NCI-H82 (cell line): Measurements from ENCODE around the gene PTGR1.
"Not testable (repeated sequence)": the region's sequence is repeated elsewhere in the genome, so short reads cannot be mapped to it uniquely, and the experiment has no call there.

Source experiments
- DNase-seq: peaks from one replicate; lab custom pipeline; 2025; lab: John Stamatoyannopoulos, UW

PTGR1 gene

DNA sequence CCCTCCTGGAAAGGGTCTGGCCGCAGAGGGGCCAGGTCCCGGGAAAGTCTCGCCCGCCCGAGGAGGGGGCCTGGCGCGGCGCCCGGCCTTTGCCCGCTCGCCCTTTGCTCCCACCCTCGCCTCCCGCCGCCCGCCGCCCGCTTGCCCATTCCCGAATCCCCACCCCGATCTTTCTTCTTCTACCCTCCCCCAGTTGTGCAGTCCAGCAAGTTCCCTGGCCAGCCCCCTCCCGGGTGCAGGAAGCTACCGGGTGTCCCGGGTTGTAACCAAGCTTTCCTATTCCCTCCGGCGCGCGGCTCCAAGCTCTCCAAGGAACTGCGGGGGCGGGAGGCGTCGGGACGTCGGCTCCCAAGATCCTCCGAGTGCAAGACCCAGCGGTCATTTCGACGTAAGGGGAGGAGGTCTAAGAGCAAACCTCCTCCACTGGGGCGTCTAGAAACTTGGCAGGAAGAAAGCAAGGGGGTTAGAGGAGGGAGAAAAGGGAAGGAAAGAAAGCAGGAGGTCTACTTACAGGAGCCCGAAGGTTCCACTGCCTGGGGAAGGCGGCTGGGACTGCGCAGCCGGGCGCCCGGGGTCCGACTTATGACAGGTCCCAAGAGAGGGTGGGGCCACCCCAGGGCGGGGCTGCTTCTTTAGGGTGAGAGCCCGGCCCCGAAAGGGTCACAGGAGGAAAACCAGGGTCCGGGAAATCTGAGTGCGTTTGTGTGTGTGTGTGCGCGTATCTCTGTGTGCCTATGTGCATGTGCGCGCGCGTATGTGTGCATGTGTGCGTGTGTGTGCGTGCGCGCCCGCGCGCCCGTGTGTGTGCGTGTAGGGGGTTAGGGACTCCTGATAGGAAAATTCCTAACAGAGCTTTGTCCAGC, at the start of gene PTGR1:
Gene PTGR1, minus strand, starts transcription at position 556 of the 863 bp plus-strand sequence. CDS start 2,225 bp downstream, outside the sequence.
- DNase-seq, result peak; percentile 44

DNA sequence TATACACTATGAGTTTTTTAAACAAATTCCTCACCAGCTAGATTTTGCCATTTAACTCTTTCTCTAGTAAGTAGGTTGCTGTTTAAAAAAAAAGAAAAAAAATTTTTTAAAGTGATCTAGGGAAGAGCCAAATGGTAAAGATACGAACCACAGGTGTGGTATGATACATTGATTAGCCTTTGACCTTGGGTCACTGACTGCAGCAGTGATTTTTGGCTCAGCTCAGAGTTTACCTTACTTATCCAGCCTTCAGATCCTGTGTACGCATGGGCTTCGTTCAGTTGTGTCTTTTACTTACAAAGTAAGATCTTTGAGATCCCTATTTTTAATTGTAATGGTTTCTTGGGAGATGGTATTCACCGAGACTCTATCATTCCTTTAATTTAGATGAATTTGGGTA, 49.6 kb upstream of the PTGR1 start:
- DNase-seq, result no peak

DNA sequence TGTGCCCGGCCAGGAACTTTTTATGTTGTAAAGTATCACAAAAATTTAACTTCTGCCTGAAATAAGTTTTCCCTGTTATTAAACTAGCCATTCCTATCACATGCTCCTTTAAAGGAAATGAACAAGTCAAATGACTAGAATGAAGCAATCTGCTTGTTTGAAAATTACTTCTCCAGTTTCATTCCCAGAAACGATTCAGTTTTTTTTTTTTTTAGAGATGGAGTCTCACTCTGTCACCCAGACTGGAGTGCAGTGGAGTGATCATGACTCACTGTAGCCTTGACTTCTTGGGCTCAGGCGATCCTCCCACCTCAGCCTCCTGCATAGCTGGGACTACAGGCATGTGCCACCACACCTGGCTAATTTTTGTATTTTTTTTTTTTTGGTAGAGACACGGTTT, 48.6 kb upstream of the PTGR1 start:
- DNase-seq, result no peak

DNA sequence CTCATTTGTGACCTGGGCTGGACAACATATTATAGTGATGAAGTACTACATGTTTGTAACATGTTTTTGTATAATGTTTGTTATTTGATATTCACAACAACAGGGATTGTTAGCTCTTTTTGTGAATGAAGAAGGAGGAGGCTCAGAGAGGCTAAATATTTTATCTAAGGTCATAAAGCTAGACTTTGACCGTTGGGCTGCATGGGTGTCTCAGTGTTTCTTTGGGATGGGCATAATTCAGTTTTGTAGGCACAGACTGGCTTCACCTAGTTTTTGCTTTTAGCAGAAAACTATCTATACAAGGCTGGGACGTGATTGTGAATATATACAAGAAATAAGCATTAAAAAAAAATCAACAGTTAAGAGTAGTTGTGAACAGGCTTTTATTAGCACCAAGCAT, 47.0 kb upstream of the PTGR1 start:
- DNase-seq, result no peak

DNA sequence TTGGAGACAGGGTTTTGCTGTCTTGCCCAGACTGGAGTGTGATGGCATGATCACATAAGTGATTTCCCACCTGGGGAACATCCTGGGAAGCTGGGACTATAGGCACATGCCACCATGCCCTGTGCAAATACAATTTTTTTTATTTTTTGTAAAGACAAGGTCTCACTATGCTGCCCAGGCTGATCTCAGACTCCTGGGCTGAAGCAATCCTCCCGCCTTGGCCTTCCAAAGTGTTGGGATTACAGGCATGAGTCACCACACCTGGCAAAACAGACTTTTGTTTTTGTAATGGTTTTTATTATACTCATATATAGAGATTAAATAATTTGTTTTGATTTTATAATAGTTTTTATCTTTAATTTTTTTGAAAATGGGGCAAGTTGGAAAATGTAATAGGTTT, 46.4 kb upstream of the PTGR1 start:
- no peak for DNase-seq

DNA sequence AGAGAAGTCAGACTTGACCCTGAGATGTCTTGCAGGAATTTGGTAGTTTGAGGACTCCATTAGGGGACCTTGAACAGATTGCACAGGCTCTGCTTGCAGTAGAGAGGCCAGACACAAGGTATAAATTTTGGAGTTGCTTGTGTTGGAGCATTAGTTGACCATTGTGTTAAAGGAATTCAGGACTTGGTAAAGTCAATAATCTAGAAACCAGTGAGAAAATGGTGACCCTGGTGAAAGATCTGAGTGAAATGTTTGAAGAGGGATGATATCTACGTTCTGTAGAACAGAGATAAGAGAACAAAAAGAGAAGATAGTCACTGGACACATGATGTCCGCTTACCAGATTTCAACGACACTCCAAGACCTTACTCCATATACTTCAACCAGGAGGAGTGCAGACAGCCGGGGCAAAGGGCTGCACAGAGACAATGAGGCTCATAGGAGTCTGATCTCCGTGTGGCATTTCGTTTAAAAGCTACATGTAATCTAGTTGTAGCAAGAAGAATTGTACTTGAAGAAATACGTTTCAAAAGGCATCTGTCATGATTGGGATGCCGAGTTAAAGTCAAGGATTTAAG, 44.8 kb upstream of the PTGR1 start:
- no peak for DNase-seq

DNA sequence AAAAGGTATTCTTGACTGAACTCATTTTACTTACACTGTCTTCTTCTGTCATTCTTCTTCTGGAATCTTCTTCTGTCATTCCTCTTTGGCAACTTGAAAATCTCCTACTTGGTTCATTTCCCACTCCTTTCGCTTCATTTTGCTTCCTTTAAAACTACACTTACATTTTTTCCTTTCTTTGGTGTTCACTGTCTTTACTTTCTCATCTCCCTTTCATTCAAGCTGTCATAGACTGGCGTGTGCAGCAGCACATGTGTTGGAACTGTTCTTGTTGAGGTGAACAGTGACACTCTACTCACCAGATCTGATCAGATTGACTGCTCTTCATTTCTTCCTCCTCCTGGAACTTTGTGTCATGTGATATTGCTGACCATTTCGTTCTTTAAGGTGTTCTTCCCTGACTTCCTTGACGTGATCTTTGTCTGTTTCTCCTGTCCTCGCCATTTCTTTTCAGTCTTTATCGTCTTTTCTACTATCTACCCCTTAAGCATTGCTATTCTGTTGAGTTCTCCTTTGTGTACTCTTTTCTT, 38.0 kb upstream of the PTGR1 start:
- no peak for DNase-seq

DNA sequence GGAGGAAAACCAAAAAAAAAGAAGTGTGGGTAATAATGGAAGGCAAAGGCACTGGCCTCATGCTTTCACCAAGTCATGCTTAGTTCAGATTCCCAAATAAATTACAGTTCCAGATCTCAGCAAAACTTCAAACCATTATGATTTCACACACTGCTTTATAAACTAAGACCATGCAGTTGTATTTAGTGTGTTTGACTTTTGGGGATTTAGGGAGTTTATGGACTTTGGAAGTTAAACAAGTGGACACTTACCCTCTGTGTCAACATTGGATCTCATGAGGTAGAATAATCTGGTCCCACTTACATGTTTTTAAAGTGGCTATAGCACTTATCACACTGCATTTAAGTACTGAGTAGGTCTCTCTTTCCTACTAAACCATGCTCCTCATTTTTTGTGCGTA, 35.4 kb upstream of the PTGR1 start:
- no peak for DNase-seq

DNA sequence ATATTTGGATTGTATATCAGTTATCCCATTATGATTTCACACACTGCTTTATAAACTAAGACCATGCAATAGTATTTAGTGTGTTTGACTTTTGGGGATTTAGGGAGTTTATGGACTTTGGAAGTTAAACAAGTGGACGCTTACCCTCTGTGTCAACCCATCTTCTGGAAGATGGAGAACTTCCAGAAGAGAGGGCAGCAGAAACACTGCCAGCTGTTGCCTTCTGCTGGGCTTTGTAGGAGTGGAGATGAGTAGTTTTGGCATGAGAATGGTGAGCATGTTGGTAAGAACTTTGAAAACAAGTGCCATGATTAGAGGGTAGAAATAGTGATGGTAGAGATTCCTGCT, 33.9 kb upstream of the PTGR1 start:
- DNase-seq, result peak; percentile 69

DNA sequence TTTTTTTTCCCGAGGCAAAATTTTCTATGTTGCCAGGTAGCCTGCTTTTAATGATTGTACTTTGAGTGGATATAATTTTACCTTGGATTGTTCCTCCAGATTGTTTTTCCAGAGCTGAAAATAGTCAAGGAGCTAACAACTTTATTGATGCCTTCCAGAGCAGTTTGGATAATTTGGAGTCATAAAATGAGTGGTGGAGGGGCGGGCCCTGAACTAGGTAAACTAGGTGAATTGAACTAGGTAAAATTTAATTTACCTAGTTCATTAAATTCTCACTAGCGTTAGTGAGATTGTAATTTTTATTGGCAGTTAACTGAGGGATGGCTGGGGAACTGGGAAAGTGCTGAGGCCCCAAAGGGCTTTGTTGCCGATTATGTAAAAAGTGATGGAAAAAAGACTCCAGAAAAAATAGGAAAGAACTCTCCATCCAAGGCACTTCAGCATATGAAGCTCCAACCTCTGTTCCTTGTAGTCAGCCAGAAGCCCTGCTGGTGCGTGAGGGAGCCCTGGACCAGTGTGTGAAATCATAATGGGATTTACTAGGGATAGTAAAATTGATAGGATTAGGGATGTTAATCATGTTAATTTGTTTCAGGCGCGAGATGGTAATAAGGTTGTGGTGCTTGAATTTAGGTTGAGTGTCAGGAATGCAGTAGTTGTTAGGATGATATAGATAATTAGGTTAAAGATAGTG, 33.4 kb upstream of the PTGR1 start:
- DNase-seq, result peak; percentile 93

DNA sequence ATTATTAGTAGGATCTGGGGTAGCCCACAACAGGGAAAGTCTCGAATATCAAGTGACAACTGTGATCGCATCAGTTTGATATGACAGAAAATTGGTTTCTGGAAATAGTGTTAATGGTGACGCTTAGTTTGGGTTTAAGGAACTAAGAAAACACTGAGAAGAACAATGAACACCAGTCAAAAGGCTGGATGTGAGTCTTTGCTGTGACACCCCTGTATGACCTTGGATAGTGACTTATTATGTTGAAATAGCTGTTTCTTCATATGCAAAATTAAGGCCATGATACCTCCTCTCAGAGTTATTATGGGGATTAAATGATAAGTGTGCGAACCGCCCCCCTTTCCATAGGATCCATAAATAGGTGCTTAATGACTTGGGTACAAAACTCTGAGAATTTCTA, 32.6 kb upstream of the PTGR1 start:
- peak; percentile 16 for DNase-seq

DNA sequence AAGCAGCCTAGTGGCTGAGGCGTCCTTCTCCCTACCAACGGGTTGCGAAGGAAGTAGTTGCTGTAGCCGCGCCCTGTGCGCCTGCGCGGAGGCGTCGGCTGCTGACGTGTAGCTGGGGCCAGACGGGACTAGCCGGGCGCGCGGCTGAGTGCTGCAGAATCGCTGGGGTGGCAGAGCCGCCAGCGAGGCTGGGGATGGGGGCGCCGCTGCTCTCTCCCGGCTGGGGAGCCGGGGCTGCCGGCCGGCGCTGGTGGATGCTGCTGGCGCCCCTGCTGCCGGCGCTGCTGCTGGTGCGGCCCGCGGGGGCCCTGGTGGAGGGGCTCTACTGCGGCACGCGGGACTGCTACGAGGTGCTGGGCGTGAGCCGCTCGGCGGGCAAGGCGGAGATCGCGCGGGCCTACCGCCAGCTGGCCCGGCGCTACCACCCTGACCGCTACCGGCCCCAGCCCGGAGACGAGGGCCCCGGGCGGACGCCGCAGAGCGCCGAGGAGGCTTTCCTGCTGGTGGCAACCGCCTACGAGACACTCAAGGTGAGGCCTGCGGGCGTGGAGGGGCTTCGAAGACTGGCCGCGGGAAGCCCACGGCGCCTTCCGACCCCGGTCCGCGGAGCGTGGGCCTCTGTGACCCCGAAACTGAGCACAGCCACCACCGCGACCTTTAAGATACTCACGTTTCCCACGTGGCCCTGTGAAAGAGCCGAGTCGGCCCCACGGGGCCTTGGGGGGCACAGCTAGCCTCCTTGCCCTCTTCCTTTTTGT, 31.9 kb upstream of the PTGR1 start, which contains the start of gene DNAJC25:
Gene DNAJC25, plus strand, starts transcription at position 121 of the 758 bp plus-strand sequence. Its CDS starts 74 bp downstream, at position 195.
- peak; percentile 99 for DNase-seq

DNA sequence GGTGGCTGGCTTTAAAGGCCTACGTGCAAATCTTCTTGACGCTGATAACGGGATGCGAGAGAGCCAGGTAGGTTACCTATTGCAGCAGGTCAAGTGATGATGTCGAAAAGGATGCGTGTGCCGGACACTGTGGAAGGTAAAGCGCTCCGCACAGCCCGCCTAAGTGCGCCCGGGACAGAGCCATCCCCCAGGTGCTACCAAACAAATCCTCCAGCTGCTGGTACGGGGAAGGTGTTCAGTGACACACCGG, 31.4 kb upstream of the PTGR1 start:
- DNase-seq, result no peak

DNA sequence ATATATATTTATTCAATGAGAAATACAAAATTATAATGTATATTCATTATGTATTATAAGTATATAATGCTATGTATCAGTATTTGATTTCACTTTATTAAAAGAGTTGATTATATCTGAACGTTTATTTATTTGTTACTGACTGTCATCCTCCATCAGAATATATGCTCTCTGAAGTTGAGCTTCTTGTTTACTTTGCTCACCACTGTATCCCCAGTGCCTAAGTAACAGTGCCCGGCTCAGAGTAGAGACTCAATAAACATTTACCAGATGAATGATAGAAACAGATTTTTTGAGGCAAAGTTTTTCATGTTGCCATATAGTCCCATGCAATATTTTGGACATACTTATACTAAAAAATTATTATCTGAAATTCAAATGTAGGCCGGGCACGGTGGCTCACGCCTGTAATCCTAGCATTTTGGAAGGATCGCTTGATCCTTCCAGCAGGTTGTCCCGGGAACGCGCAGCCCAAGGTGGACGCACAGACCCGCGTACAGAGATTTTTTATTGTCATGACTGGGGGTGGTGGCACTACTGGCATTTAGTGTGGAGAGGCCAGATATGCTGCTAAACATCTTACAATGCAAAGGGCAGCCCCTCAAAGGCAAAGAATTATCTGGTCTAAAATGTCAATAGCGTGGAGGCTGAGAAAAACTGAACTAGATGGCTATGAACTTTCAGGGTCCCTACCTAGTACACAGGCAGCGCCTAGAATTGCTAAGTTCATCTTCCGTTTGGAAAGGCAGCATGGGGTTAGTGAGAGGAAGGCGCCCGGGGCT, 30.9 kb upstream of the PTGR1 start:
- no peak for DNase-seq

DNA sequence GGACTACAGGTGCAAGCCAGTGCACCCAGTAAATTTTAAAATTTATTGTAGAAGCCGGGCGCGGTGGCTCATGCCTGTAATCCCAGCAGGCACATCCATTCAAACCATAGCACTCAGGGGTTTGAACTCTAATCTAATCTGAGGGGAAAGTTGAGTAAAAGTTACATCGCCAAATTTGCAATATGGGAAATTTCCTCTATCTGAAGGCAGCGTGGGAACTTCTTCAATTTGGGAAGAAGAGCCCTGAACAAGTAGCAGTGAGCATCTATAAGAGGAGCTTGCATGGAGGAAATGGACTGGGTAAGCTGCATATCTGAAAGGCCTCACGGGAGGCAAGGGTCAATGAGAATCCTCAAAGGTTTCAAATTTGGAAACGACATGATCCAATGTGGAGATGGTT, 29.0 kb upstream of the PTGR1 start:
- no peak for DNase-seq

DNA sequence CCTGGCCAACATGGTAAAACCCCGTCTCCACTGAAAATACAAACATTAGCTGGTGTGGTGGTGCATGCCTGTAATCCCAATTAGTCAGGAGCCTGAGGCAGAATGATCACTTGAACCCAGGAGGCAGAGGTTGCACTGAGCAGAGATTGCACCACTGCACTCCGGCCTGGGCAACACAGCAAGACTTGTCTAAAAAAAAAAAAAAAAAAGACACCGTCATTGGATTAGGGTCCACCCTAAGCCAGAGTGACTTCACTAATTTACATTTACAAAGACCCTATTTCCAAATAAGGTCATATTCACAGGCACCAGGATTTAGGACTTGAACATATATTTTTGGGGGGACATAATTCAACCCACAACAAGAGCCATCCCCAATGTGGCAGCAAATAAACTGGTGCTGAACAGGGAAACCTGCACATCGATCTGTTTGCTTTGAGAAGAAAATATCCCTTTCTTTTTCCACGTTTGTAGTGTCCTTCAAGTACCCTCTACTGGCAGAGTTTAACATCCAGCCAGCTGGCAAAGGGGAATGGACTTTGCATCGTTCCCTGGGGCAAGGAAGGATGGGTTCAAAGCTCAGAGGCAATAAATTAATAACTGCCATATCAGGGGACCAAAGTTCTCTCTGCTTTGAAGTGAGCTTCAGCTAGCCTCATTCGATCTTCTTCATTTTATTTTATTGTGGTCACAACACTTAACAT, 28.0 kb upstream of the PTGR1 start:
- DNase-seq, result no peak

DNA sequence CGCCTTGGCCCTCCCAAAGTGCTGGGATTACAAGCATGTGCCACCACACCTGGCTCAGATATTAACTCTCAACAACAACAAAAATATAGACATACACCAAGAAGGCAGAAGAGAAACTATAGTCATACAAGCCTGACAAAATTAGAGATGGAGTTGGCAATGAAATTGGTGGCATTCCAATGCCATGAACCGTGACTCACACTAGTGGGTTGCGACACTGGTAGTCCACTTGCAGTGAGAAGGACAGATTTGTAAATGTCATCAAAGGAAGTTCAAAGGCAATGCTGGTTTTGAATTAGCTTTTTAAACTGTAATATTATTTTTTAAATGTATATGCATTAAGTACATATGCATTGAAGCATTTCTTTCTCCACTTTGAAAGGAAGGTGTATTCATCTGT, 23.2 kb upstream of the PTGR1 start:
- DNase-seq, result no peak

DNA sequence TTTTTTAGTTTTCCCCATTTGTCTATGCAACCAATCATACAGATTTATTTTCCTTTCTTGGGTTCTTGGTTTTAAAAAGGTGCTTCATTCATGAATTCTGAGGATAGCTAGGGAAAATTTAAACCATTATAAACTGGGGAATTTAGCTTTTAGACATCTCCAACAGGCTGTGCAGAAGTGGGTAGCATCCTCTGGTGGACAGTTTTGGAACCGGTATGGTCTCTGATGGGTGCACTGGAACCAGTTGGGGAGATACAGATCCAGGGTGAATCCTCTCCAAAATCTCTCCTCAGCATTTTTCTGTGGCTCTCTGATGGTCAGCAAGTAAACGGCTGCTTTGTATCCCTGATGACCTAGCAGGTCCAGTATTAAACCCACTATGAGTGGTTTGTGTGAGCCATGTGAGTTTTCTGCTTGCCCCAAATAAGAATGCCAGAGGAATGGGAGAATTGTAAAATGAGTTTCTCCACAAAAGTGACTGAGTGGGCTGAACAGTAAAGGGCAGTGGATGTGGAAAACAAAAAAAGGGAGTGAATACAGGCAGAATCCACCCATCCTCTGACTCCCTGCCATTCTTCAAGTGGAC, 22.5 kb upstream of the PTGR1 start:
- DNase-seq, result peak; percentile 48

DNA sequence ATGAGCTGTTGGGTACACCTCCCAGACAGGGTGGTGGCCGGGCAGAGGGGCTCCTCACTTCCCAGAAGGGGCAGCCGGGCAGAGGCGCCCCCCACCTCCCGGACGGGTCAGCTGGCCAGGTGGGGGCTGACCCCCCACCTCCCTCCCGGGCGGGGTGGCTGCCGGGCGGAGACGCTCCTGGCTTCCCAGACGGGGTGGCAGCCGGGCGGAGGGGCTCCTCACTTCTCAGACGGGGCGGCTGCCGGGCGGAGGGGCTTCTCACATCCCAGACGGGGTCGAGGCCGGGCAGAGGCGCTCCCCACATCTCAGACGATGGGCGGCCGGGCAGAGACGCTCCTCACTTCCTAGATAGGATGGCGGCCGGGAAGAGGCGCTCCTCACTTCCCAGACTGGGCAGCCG, 17.9 kb upstream of the PTGR1 start:
- not testable (repeated sequence) for DNase-seq

DNA sequence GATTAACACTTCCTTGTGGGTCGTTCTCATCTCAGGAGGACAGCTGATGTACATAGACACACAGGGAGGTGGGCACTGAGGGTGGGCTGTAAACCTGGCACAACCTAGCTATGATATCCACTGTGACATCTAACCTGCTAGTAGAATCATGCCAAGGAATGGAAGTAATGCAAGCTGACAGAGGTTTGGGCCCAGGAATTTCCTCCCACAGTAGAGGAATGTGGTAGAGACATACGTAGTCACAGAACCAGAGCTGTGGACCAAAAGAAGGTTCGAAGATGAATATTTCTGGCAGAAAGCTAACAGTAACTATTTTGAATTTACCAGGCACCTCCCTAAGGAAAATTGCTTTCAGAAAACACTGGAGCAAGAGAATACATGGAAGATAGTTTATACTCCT, 16.5 kb upstream of the PTGR1 start:
- DNase-seq, result no peak
